ENCODE data around the gene RBCK1. TPM values are rescaled to one million over a fixed set of nuclear protein-coding genes. Genes with fewer than 3 reads are reported as not detected.

RBCK1 gene
- total RNA-seq, result 100 to 1,000 TPM; 133 to 254 (median 154) TPM

GRCh38 chr20:407953-408842, at the start of gene RBCK1:
Gene RBCK1, plus strand, starts transcription at chr20:408299. Its CDS starts 459 bp downstream, at chr20:408758.
- Histone ChIP-seq H3K9me3 (no peaks in the 10 kb centered on the region), H3K27ac (peak within 1 kb of the TSS; percentile 95 to 97 (median 96)), H3K4me1 (peaks cover 4 to 22% (median 13%) of the 10 kb centered on the region in 4 donors), H3K27me3 (no peaks in the 10 kb centered on the region), H3K4me3 (peak within 1 kb of the TSS; percentile 74 to 97 (median 86)), H3K36me3 (peaks cover 0 to 20% (median 0%) of the 10 kb centered on the region in 3 donors)
- peak; percentile 52 to 77 for TF ChIP-seq POLR2A (IDR thresholded peaks at IDR 0.05)
- TF ChIP-seq, protein P1, sequence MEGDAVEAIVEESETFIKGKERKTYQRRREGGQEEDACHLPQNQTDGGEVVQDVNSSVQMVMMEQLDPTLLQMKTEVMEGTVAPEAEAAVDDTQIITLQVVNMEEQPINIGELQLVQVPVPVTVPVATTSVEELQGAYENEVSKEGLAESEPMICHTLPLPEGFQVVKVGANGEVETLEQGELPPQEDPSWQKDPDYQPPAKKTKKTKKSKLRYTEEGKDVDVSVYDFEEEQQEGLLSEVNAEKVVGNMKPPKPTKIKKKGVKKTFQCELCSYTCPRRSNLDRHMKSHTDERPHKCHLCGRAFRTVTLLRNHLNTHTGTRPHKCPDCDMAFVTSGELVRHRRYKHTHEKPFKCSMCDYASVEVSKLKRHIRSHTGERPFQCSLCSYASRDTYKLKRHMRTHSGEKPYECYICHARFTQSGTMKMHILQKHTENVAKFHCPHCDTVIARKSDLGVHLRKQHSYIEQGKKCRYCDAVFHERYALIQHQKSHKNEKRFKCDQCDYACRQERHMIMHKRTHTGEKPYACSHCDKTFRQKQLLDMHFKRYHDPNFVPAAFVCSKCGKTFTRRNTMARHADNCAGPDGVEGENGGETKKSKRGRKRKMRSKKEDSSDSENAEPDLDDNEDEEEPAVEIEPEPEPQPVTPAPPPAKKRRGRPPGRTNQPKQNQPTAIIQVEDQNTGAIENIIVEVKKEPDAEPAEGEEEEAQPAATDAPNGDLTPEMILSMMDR (IDR thresholded peaks at IDR 0.05), result no peak
- DNase-seq, result peak; percentile 76 to 93 (median 93)

DNA sequence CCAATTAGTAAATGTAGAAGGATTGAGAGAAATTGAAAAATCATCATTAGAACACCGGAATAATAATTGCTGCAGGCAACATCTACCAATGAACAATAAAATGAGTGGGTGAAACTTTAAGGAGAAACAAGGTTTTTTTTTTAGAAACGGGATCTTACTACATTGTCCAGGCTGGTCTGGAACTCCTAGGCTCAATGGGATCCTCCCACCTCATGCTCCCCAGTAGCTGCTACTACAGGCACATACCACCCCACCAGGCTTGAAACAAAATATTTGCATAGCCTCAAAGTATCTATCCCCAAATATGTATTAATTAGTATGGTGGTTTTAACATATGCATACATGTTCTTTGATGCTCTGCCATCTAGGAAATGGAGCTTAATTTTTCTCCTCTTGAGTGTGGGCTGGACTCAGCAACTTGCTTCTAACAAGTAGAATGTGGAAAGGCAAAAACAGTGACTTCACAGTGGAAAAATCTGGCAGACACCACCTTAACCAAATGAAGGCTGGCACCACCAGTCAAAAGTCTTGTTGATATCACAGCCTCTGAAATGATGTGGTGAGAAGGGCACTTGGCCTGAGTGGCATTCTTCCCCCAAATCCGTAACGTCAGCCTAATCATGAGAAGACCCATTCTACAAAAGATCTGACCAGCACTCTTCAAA, 49.1 kb upstream of the RBCK1 start:
- no peak overlapping the region for H3K27ac ChIP-seq
- no peaks in the 10 kb centered on the region for H3K27me3 ChIP-seq
- no peaks in the 10 kb centered on the region for H3K9me3 ChIP-seq
- H3K4me1 ChIP-seq, result no peaks in the 10 kb centered on the region
- H3K4me3 ChIP-seq, result no peak overlapping the region
- TF ChIP-seq, protein P1 (IDR thresholded peaks at IDR 0.05), result no peak
- no peak for TF ChIP-seq POLR2A (IDR thresholded peaks at IDR 0.05)
- no peak for DNase-seq
- H3K36me3 ChIP-seq, result no peaks in the 10 kb centered on the region

DNA sequence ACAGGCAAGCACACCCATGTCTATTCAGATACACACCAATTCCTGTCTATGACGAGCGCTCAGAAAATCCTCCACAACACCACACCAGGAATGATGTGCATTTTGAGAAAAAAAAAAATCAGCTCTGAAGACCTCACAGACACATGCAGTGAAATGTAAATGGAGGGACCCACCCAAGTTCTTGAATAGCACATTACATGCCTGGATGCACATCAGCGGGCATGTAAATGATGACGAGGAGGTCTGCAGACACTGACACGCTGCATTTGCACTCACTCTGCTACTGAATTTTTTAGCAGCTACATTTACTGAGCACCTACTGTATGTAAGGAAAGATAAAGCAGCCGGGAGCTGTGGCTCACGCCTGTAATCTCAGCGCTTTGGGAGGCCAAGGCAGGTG, 46.5 kb upstream of the RBCK1 start:
- TF ChIP-seq, protein P1 (IDR thresholded peaks at IDR 0.05), result no peak
- TF ChIP-seq POLR2A (IDR thresholded peaks at IDR 0.05), result no peak
- H3K36me3 ChIP-seq, result no peaks in the 10 kb centered on the region
- H3K4me1 ChIP-seq, result no peaks in the 10 kb centered on the region
- H3K4me3 ChIP-seq, result no peak overlapping the region
- no peaks in the 10 kb centered on the region for H3K9me3 ChIP-seq
- H3K27me3 ChIP-seq, result no peaks in the 10 kb centered on the region
- peak in 1 of 3 donors; percentile 34 for DNase-seq
- H3K27ac ChIP-seq, result no peak overlapping the region

- no peaks in the 10 kb centered on the region for H3K36me3 ChIP-seq
- H3K4me1 ChIP-seq, result no peaks in the 10 kb centered on the region
- peak; percentile 53 to 89 (median 86) for DNase-seq
- no peaks in the 10 kb centered on the region for H3K27me3 ChIP-seq
- TF ChIP-seq, protein P1 (IDR thresholded peaks at IDR 0.05), result peak in 5 of 6 experiments; percentile 4 to 82 (median 81)
- no peak for TF ChIP-seq POLR2A (IDR thresholded peaks at IDR 0.05)
- H3K27ac ChIP-seq, result no peak overlapping the region
- H3K9me3 ChIP-seq, result no peaks in the 10 kb centered on the region
- no peak overlapping the region for H3K4me3 ChIP-seq
Measured at GRCh38 chr20:362271-363254, 45.5 kb upstream of the RBCK1 start.
